ENCODE data around the gene IL1F10. TPM values are rescaled to one million over a fixed set of nuclear protein-coding genes. Genes with fewer than 3 reads are reported as not detected.

The IL1F10 gene
- total and polyA plus RNA-seq, 2 of the 8 experiments (the other 6 are each of a cell fraction or from before 2014, with no cell fraction given), result not detected

DNA sequence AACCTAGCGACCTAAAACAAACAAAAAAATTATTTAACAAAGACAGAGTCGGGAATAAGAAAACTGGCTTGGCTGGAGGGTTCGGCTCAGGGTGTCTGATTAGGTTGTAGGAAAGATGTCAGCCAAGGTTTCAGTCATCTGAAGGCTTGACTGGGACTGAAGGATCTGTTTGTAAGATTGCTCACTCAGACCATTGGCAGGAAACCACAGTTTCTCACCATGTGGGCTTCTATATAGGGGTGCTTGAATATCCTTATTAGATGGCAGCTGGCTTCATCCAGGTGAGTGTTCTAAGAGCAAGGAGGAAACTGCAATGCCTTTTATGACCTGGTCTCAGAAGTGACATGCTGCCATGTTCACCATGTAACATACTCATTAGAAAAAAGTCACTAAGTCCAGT lies 14.1 kb upstream of the IL1F10 start (continued):
- TF ChIP-seq MAFK (IDR thresholded peaks at IDR 0.05; ENCODE audit: low read depth, low read length) (no peak), SIRT6 (IDR thresholded peaks at IDR 0.05; ENCODE audit: low read length) (no peak)

DNA sequence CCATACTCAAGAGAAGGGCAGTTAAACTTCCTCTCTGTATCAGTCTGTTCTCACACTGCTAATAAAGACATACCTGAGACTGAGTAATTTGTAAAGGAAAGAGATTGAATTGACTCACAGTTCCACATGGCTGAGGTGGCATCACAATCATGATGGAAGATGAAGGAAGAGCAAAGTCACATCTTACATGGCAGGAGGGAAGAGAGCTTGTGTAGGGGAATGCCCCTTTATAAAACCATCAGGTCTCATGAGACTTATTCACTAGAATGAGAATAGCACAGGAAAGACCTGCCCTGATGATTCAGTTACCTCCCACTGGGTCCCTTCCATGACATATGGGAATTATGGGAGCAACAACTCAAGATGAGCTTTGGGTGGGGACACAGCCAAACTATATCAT lies 13.7 kb upstream of the IL1F10 start:
- POLR2A ChIA-PET (ENCODE audit: partially characterized antibody), result no interaction called here

More for the DNA sequence above, 13.7 kb upstream of the IL1F10 start:
- no peaks in the 10 kb centered on the region; the same call in 1 of the 2 replicates for H3K23me2 ChIP-seq (ENCODE audit: low read depth, low read length)
- H3K36me3 ChIP-seq (ENCODE audit: control insufficient read depth in 2 of 4, insufficient read depth in 4 of 4, low read length in 3 of 4), result no peaks in the 10 kb centered on the region
- no peak overlapping the region for H3K9ac ChIP-seq (replicated peaks in 1 of 4; ENCODE audit: extremely low read depth in 1 of 4, low read depth in 3 of 4, low read length in 3 of 4)
- H4K20me1 ChIP-seq (replicated peaks in 1 of 2; ENCODE audit: control insufficient read depth in 1 of 2, insufficient read depth in 2 of 2, low read length in 2 of 2), result no peaks in the 10 kb centered on the region
- no peaks in the 10 kb centered on the region for H3K79me2 ChIP-seq (ENCODE audit: control insufficient read depth in 1 of 2, insufficient read depth in 2 of 2, low read length in 2 of 2)
- no peak overlapping the region for H3K4me2 ChIP-seq (ENCODE audit: insufficient read depth in 1 of 2, low read depth in 2 of 2, low read length in 2 of 2)
- no peak overlapping the region for H2BK20ac ChIP-seq (ENCODE audit: low read length)
- no peaks in the 10 kb centered on the region for H3K27me3 ChIP-seq (replicated peaks in 1 of 4; ENCODE audit: control insufficient read depth in 3 of 4, extremely low read depth in 1 of 4, insufficient read depth in 3 of 4, low read length in 3 of 4)
- H2BK12ac ChIP-seq (ENCODE audit: low read depth, low read length), result no peak overlapping the region
- H3K4me3 ChIP-seq (ENCODE audit: extremely low read depth in 1 of 4, insufficient read depth in 2 of 4, low read depth in 3 of 4, low read length in 4 of 4), result no peak overlapping the region
- H3K79me1 ChIP-seq (ENCODE audit: low read depth, low read length), result no peaks in the 10 kb centered on the region
- no peak overlapping the region for H2BK15ac ChIP-seq (ENCODE audit: low read length)
- H4K91ac ChIP-seq (replicated peaks; ENCODE audit: insufficient read length, low read length), result no peak overlapping the region
- no peak overlapping the region for H3K14ac ChIP-seq (ENCODE audit: insufficient read length)
- H2BK5ac ChIP-seq (ENCODE audit: low read depth, low read length), result no peak overlapping the region
- H3K4ac ChIP-seq (replicated peaks; ENCODE audit: insufficient read length, low read depth, low read length), result no peak overlapping the region
- no peaks in the 10 kb centered on the region for H3K4me1 ChIP-seq (replicated peaks in 1 of 4; ENCODE audit: control insufficient read depth in 3 of 4, insufficient read depth in 4 of 4, low read length in 3 of 4)
- no peak overlapping the region for H2BK120ac ChIP-seq (replicated peaks; ENCODE audit: low read depth, low read length)
- no peak overlapping the region for H4K5ac ChIP-seq (ENCODE audit: insufficient read length, low read depth, low read length)
- H2AK5ac ChIP-seq (ENCODE audit: low read depth, low read length), result no peak overlapping the region
- H3K56ac ChIP-seq (replicated peaks; ENCODE audit: insufficient read length, low read depth, low read length), result no peak overlapping the region
- no peak overlapping the region for H3K23ac ChIP-seq (ENCODE audit: insufficient read length)
- H2AFZ ChIP-seq (ENCODE audit: low read length), result no peak overlapping the region
- no peak overlapping the region for H3K18ac ChIP-seq (ENCODE audit: extremely low read depth, low read length)
- TF ChIP-seq KDM5A (IDR thresholded peaks at IDR 0.05; ENCODE audit: low read length) (no peak), CBX8 (IDR thresholded peaks at IDR 0.05; ENCODE audit: borderline replicate concordance, low read depth, low read length) (no peak)
- DNase-seq (ENCODE audit: low read depth in 1 of 2, low spot score in 2 of 2), result no peak
- H3K9me3 ChIP-seq (ENCODE audit: insufficient read depth in 2 of 2, low read depth in 1 of 2, low read length in 1 of 2), result peaks cover 23 to 34% of the 10 kb centered on the region in 2 experiments
- no peak for FAIRE-seq
- CTCF ChIA-PET (ENCODE audit: partially characterized antibody), result interaction anchor here (0.8 kb wide), 1 partner anchor 26 kb away, joined by 3 read pairs; no protein-coding TSS in a partner anchor
- H3K27ac ChIP-seq (ENCODE audit: low read depth, low read length), result no peak overlapping the region
- H4K8ac ChIP-seq (ENCODE audit: extremely low read depth, insufficient read depth, low read length), result no peak overlapping the region
